ENCODE data around the gene ELANE.
"Not testable (repeated sequence)": the region's sequence is repeated elsewhere in the genome, so short reads cannot be mapped to it uniquely, and the experiment has no call there.

Gene ELANE

DNA sequence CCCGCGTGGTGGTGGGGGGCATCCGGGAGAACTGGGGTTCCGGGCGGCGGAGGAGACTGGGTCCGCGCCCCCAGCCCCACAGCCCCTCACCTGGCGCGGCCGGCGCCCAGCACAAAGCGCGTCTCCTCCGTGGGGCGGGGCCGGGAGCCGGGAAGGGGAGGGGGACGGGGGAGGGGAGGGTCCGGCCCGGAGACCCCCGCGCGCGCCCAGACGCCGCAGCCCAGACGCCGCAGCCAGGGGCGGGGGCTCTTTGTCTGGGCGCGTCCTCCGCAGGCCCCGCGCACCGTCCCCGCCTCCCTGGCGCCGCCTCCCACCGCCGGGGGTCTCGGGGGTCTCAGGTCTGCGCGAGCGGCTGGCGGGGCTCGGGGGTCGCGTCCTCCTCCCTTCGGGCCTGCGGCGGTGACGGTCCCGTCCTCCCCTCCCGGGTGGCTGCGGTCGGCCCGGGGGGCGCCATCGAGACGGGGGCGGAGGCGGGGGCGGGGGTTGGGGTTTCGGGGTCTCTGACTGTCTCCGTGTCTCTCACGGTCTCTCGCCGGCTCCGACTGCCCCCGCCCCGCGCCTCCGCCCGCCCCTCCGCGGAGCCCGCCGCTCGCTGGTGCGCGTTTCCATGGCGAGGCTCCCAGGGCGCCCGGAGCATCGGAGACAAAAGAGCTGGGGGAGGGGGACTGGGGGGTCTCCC is 30.1 kb upstream of the ELANE start, which contains the start of gene PLPPR3:
Gene PLPPR3 (minus strand): TSS at position 131 of the 679 bp plus-strand sequence. CDS start 396 bp downstream, outside the sequence.
- peaks cover 0 to 1% of the 10 kb centered on the region in 2 donors for H3K4me1 Mint-ChIP-seq
- peak within 1 kb of the TSS; percentile 36 to 53 for H3K4me3 Mint-ChIP-seq
- peaks cover 17 to 25% of the 10 kb centered on the region in 2 donors for H3K27me3 Mint-ChIP-seq
- no peak for DNase-seq
- peaks cover 1 to 4% of the 10 kb centered on the region in 2 donors for H3K36me3 Mint-ChIP-seq
- ATAC-seq (replicated peaks): no peak
- no peak within 1 kb of the TSS for H3K27ac Mint-ChIP-seq
- peaks cover under 1% of the 10 kb centered on the region in 2 donors for H3K9me3 Mint-ChIP-seq

DNA sequence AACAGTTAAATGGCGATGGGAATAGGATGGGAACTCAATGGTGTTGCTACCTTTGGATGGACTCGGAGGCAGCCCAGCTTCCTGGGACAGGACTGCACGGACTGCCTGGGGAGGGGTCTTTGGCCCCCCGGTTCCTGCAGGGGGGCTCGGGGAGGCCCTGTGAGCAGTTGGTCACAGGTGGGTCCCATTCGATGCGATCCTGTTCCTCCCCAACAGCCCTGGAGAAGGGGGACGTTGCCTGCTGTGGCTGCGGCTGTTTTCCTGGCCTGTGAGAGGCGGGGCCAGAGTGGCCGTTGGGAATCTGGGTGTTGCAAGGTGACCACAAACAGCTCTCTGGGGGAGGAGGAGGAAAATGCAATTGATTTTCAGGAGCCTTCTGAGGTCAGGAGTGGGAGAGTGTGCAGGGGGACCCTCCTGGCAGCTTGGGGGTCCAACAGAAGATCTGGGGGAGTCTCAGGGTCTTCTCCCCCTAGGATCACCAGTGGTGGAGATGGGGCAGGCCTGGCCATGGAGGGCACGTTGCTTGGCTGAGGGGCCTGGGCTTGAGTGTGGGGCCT is 28.5 kb upstream of the ELANE start:
- DNase-seq: no peak
- H3K4me3 Mint-ChIP-seq: no peak overlapping the region

DNA sequence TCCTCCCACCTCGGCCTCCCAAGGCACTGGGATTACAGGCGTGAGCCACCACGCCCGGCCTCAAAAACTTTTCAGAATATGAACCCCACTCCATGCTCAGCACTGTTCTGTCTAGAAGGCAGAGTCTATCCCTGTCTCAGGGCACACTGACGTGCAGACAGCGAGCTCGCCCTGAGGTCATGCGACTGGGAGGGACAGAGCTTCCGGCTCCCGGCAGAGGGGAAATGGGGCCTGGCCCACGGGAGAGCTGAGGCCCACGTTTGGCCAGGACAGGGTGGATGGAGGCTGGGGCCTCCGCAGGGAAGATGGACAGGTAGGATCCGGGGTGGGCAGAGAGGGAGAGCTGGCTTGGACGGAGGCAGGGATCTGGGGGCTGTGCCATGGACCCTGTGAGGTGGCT is 27.2 kb upstream of the ELANE start:
- no peak overlapping the region for H3K4me3 Mint-ChIP-seq
- H3K27ac Mint-ChIP-seq: no peak overlapping the region
- peaks cover 22 to 49% of the 10 kb centered on the region in 2 donors for H3K27me3 Mint-ChIP-seq
- peaks cover 0 to 3% of the 10 kb centered on the region in 2 donors for H3K36me3 Mint-ChIP-seq
- DNase-seq: no peak
- H3K9me3 Mint-ChIP-seq: no peaks in the 10 kb centered on the region
- no peak for ATAC-seq (replicated peaks)
- peaks cover 1 to 4% of the 10 kb centered on the region in 2 donors for H3K4me1 Mint-ChIP-seq

More for the DNA sequence above, 28.5 kb upstream of the ELANE start:
- H3K27ac Mint-ChIP-seq: no peak overlapping the region
- ATAC-seq (replicated peaks): no peak
- H3K4me1 Mint-ChIP-seq: peaks cover 0 to 1% of the 10 kb centered on the region in 2 donors
- H3K9me3 Mint-ChIP-seq: no peaks in the 10 kb centered on the region
- peaks cover 17 to 40% of the 10 kb centered on the region in 2 donors for H3K27me3 Mint-ChIP-seq
- peaks cover 0 to 3% of the 10 kb centered on the region in 2 donors for H3K36me3 Mint-ChIP-seq

DNA sequence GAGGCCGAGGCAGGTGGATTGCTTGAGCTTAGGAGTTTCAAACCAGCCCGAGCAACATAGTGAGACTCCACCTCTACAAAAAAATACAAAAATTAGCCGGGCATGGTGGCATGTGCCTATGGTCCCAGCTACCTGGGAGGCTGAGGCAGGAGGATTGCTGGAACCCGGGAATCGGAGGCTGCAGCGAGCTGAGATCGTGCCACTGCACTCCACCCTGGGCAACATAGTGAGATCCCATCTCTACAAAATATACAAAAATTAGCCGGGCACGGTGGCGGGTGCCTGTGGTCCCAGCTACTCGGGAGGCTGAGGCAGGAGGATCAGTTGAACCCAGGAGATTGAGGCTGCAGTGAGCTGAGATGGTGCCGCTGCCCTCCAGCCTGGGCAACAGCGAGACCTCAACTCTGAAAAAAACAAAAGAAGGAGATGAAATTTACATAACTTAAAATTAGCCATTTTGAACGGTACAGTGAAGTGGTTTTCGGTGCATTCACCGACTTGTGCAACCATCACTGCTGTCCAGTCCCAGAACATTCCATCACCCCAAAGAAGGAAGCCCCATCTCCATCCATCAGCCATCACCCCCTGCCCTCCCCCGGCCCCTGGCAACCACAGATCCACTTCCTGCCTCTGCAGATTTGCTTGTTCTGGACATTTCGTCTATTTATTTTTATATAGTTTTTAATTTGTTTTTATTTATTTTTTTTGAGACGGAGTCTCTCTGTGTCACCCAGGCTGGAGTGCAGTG is 26.0 kb upstream of the ELANE start:
- Mint-ChIP-seq H3K4me3 (no peak overlapping the region), H3K9me3 (no peaks in the 10 kb centered on the region), H3K36me3 (peaks cover 0 to 3% of the 10 kb centered on the region in 2 donors), H3K27me3 (peaks cover 27 to 51% of the 10 kb centered on the region in 2 donors), H3K4me1 (peaks cover 1 to 4% of the 10 kb centered on the region in 2 donors), H3K27ac (no peak overlapping the region)
- no peak for DNase-seq
- ATAC-seq (replicated peaks): no peak

DNA sequence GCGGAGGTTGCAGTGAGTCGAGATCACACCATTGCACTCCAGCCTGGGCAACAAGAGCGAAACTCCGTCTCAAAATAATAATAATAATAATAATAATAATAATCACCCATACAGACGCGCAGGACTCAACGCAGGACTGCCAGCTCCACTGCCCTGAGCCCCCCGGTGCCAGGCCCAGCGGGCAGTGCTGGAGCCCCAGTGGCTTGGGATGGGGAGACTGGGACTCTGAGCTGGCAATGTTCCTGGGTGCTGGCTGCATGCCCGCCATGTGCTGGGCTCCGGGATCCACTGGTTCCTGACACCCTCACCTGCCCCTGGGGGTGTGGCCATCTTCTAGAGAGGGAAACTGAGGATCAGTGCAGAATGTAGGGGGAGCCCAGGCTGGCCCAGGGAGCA is 24.8 kb upstream of the ELANE start:
- Mint-ChIP-seq H3K27me3 (peaks cover 27 to 54% of the 10 kb centered on the region in 2 donors), H3K9me3 (no peaks in the 10 kb centered on the region), H3K27ac (no peak overlapping the region), H3K4me3 (no peak overlapping the region), H3K36me3 (peaks cover 0 to 3% of the 10 kb centered on the region in 2 donors), H3K4me1 (peaks cover 0 to 4% of the 10 kb centered on the region in 2 donors)
- DNase-seq (no peak), ATAC-seq (replicated peaks) (no peak)

DNA sequence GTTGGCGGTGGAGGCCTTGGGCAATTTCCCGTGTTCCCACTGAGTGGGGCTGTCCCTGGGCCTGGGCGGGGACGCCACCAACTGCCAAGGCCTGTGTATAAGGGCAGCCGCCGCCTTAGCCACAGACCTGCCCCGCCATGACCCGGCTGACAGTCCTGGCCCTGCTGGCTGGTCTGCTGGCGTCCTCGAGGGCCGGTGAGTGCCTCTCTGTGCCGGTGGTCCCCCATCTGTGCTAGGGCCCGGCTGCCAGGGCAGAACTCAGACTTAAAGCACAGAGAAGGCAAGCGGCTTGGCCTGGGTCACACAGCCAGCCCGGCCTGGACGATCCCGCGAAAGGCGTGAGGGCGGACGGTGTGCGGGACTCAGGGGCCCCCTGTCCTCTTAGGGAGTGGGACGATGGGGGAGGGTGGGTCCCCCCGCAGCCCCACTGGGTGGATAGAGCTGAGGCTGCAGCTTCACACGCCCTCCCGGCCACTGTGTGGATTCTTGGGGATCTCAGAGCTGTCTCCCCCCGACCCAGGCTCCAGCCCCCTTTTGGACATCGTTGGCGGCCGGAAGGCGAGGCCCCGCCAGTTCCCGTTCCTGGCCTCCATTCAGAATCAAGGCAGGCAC is 24.3 kb upstream of the ELANE start, which contains the start of gene AZU1:
Gene AZU1 (plus strand): TSS at position 128 of the 612 bp plus-strand sequence. CDS start 10 bp downstream, at position 138.
- no peak within 1 kb of the TSS for H3K4me3 Mint-ChIP-seq
- H3K36me3 Mint-ChIP-seq: peaks cover 0 to 3% of the 10 kb centered on the region in 2 donors
- DNase-seq (no peak), ATAC-seq (replicated peaks) (no peak)
- no peaks in the 10 kb centered on the region for H3K9me3 Mint-ChIP-seq
- no peak within 1 kb of the TSS for H3K27ac Mint-ChIP-seq
- H3K27me3 Mint-ChIP-seq: peaks cover 25 to 52% of the 10 kb centered on the region in 2 donors
- H3K4me1 Mint-ChIP-seq: peaks cover 0 to 4% of the 10 kb centered on the region in 2 donors

DNA sequence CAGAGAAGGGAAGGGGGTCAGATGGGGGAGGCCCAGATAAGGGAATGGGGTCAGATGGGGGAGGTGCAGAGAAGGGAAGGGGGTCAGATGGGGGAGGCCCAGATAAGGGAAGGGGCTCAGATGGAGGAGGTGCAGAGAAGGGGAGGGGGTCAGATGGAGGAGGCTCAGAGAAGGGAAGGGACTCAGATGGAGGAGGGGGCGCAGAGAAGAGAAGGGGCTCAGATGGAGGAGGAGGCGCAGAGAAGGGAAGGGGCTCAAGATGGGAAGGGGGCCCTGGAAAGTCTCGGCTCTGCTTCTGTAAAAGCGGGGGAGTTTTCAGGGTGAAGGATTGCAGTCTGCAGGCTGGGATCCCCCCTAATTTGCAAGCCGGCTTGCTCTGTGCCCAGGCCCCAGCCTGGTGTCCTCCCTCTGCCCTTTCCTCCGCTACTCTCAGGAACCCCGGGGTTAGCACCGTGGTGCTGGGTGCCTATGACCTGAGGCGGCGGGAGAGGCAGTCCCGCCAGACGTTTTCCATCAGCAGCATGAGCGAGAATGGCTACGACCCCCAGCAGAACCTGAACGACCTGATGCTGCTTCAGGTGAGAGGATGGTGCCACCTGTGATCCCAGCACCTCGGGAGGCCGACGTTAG is 22.9 kb upstream of the ELANE start:
- no peaks in the 10 kb centered on the region for H3K9me3 Mint-ChIP-seq

DNA sequence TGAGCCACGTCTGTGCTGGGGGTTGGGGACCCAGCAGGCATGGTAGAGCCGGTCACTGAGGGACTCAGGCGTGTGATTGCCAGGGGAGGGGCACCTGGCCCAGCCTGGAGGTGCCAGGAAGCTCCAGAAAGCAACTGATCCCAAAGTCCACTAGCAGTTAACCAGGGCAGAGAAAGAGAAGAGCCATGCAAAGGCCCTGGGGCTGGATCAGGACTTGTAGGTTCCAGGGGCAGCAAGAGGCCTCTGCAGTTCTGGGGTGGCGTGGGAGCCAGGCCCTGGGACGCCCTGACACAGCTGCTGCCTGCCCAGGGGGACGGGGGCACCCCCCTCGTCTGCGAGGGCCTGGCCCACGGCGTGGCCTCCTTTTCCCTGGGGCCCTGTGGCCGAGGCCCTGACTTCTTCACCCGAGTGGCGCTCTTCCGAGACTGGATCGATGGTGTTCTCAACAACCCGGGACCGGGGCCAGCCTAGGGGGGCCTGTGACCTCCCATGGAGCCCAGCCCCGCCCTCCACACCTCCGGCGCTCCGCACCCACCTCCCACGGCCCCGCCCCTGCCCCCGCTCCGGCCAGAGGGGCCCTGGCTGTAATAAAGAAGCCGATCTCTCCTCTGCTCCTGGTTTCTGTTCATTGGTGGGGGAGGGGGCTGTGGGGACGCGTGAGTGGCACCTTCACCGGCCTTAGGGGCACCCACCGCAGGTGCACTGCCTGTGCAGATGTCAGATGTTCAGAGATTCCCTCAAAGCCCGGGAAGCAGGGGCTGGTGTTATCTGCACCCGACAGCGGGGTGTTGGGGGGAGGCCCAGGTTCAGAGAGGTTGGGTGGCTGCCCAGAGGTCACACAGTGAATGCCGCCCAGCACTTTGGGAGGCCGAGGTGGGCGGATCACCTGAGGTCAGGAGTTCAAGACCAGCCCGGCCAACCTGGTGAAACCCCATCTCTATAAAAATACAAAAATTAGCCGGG is 20.4 kb upstream of the ELANE start:
- Mint-ChIP-seq H3K27ac (no peak overlapping the region), H3K27me3 (peaks cover 25 to 44% of the 10 kb centered on the region in 2 donors), H3K36me3 (no peaks in the 10 kb centered on the region), H3K9me3 (no peaks in the 10 kb centered on the region), H3K4me1 (peaks cover 0 to 4% of the 10 kb centered on the region in 2 donors), H3K4me3 (no peak overlapping the region)
- no peak for DNase-seq
- ATAC-seq (replicated peaks): no peak

More for the DNA sequence above, 22.9 kb upstream of the ELANE start:
- H3K4me3 Mint-ChIP-seq: no peak overlapping the region
- DNase-seq (no peak), ATAC-seq (replicated peaks) (peak in 1 of 2 donors; percentile 48)
- peaks cover 15 to 39% of the 10 kb centered on the region in 2 donors for H3K27me3 Mint-ChIP-seq
- H3K36me3 Mint-ChIP-seq: no peaks in the 10 kb centered on the region
- peaks cover 0 to 4% of the 10 kb centered on the region in 2 donors for H3K4me1 Mint-ChIP-seq
- H3K27ac Mint-ChIP-seq: no peak overlapping the region

DNA sequence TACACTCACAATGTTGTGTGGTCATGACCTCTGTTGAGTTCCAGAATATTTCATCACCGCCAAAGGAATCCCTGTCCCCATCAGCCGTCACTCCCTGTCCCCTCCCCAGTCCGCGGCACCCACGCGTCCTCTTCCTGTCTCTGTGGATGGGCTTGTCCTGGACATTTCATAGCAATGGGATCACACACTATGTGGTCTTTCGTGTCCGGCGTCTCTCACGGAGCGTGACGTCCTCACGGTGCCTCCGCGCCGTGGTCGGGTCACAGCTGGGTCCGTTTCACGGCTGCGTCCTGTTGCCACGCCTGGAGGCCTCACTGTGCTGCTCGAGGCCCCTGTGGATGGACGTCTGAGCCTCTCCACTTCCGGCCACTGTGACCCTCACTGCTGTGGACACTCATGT is 17.9 kb upstream of the ELANE start:
- no peaks in the 10 kb centered on the region for H3K36me3 Mint-ChIP-seq
- H3K9me3 Mint-ChIP-seq: no peaks in the 10 kb centered on the region
- peak overlapping the region; percentile 62 for H3K27ac Mint-ChIP-seq
- peaks cover 36 to 37% of the 10 kb centered on the region in 2 donors for H3K27me3 Mint-ChIP-seq
- no peak for ATAC-seq (replicated peaks)
- H3K4me3 Mint-ChIP-seq: no peak overlapping the region
- no peak for DNase-seq
- H3K4me1 Mint-ChIP-seq: peaks cover 0 to 4% of the 10 kb centered on the region in 2 donors

DNA sequence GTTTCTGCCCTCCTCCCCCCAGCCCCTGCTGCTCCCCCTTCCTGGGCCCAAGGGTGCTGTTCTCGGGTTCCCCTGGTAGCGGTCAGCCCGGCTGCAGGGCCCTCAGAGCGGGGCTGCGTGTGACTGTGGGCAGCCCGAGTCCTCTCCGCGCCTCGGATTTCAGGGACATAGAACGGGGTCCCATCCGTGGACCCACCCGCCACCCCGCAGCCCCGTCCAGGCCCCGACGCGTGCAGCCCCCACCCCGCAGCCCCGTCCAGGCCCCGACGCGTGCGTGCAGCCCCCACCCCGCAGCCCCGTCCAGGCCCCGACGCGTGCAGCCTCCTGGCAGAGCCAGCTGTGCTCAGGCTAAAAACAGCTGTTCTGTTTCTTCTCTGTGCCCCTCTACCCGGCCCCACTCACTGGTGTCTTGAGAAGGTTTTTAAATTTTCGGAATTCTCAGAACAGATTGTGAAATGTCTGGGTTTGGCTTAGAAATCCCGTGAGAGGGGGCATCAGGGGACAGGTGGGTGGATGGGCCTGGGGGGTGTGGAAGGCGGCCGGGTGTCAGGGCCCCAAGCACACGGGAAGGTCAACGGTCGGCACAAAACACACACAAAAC is 16.8 kb upstream of the ELANE start:
- H3K36me3 Mint-ChIP-seq: no peaks in the 10 kb centered on the region
- ATAC-seq (replicated peaks) (no peak), DNase-seq (no peak)
- H3K4me1 Mint-ChIP-seq: peaks cover 0 to 3% of the 10 kb centered on the region in 2 donors
- H3K9me3 Mint-ChIP-seq: no peaks in the 10 kb centered on the region
- H3K4me3 Mint-ChIP-seq: no peak overlapping the region
- H3K27ac Mint-ChIP-seq: no peak overlapping the region
- peaks cover 35 to 36% of the 10 kb centered on the region in 2 donors for H3K27me3 Mint-ChIP-seq

DNA sequence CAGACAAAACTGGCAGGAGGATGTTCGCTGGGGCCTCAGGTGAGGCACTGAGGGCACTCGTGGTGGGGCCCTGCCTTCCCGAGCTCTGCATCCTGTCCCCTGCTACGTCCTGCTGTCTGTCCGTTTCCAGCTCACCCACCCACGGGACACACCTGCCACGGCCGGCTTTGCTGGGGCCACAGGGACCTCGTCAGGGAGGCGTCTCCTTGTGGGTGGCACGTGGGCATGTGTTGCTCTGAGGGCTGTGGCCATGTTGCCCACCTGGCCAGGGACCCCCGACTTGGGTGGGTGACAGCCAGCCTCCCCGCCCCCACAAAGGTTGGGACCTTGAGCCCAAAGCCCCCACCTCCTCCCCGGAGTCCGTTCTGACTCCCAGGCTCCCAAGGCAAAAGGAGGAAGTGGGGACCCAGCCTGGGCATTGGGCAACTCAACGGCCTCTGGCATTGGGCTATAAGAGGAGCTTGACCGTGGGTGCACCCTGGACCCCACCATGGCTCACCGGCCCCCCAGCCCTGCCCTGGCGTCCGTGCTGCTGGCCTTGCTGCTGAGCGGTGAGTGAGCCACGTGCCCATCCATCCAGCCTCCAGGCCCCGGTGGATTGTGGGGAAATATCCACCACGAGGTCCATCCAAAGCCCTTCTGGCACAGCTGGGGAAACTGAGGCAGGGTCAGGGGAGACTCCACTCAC is 11.4 kb upstream of the ELANE start, which contains the start of gene PRTN3:
Gene PRTN3 (plus strand): TSS at position 481 of the 688 bp plus-strand sequence. CDS start 10 bp downstream, at position 491.
- Mint-ChIP-seq H3K27me3 (peaks cover 50% of the 10 kb centered on the region in 2 donors), H3K9me3 (peaks cover 0 to 5% of the 10 kb centered on the region in 2 donors), H3K4me1 (peaks cover 11 to 13% of the 10 kb centered on the region in 2 donors), H3K36me3 (peaks cover 0 to 8% of the 10 kb centered on the region in 2 donors), H3K4me3 (no peak within 1 kb of the TSS), H3K27ac (no peak within 1 kb of the TSS)
- DNase-seq (no peak), ATAC-seq (replicated peaks) (no peak)

DNA sequence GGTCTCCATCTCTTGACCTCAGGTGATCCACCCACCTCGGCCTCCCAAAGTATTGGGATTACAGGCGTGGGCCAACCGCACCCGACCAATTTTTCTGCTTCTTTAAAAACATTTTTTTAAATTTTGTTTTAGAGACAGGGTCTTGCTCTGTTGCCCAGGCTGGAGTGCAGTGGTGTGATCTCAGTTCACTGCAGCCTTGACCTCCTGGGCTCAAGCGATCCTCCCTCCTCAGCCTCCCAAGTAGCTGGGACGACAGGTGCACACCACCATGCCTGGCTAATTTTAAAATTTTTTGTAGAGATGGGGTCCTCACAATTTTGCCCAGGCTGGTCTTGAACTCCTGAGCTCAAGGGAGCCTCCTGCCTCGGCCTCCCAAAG is 9.3 kb upstream of the ELANE start:
- not testable (repeated sequence) for H3K4me3 Mint-ChIP-seq; H3K9me3 Mint-ChIP-seq; DNase-seq; ATAC-seq (replicated peaks); H3K36me3 Mint-ChIP-seq; H3K27ac Mint-ChIP-seq
- Mint-ChIP-seq H3K4me1 (peaks cover 12 to 14% of the 10 kb centered on the region in 2 donors), H3K27me3 (peaks cover 47 to 57% of the 10 kb centered on the region in 2 donors)

All from stimulated activated naive B cell treated with anti-CD40 and anti-IgM and Interleukin-4, amounts not matched to agents 10 μg/mL and 1 μg/mL and 100 μg/mL, for 72 hours (primary cell).